WERI-Rb-1 (cell line): ENCODE data around the gene GATB.

Experiments
- DNase-seq: peaks from one replicate; pipeline ENCODE4 v3.0.0-alpha.2; 2020
- H3K27ac ChIP-seq: fragments of 250-450 bp; sonication (Bioruptor Pico); 2 replicates; pipeline ENCODE4 v1.5.1; 2020; ENCODE audit warnings: mild to moderate bottlenecking, moderate library complexity
- H3K27me3 ChIP-seq: fragments of 250-450 bp; sonication (Bioruptor Pico); 2 replicates; pipeline ENCODE4 v1.5.1; 2021; ENCODE audit warnings: mild to moderate bottlenecking, low read depth, moderate library complexity; ENCODE audit not compliant: insufficient read depth, severe bottlenecking
- H3K36me3 ChIP-seq: fragments of 250-450 bp; sonication (Bioruptor Pico); 2 replicates; pipeline ENCODE4 v1.5.1; 2020; ENCODE audit warnings: mild to moderate bottlenecking, moderate library complexity
- H3K4me3 ChIP-seq: 2 replicates; pipeline ENCODE4 v1.5.1; 2011; ENCODE audit warnings: low read depth, mild to moderate bottlenecking, control low read depth, low read length
- H3K9me3 ChIP-seq: fragments of 250-450 bp; sonication (Bioruptor Pico); 2 replicates; pipeline ENCODE4 v1.5.1; 2021; ENCODE audit warnings: mild to moderate bottlenecking, moderate library complexity; ENCODE audit not compliant: severe bottlenecking
- TF ChIP-seq, protein P1 (sequence below): IDR thresholded peaks from 2 replicates; pipeline ENCODE4 v1.5.1; 2011; ENCODE audit warnings: low read depth, mild to moderate bottlenecking, control low read depth, inconsistent platforms, low read length

The GATB gene

DNA sequence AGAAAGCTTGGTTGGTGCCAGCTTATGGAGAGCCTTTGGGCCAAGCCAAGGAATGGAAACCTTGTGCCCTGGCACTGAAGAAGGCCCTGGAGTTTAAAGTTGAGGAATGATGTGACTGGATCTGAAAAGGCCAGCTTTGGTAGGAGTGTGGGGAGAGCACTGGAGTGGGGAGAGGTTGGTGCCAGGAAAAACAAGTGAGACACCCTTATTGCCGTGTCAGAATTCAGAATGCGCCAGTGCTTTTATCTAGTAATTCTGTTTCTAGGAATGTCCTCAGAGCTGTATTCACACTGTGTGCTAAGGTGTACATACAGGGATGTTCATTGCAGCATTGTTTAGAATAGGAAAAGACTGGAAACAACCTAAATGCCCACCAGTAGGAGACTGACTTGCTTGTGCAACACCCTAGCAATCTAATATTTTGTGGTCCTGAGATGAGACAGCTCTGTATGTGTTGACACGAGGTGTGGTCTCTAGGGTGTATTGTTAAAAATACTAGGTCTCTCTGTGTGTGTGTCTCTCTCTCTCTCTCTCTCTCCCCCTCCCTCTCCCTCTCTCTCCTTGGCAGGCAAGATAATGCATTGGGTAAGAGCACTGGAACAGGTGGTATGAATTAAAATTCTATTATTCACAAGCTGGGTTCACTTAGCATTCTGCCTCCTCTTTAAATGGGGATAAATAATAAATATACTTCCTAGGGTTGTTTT, 107.8 kb downstream of the GATB start:
- H3K27me3 ChIP-seq = no peaks in the 10 kb centered on the region
- no peak overlapping the region for H3K27ac ChIP-seq
- no peak overlapping the region for H3K4me3 ChIP-seq
- H3K36me3 ChIP-seq = no peaks in the 10 kb centered on the region
- H3K9me3 ChIP-seq = no peaks in the 10 kb centered on the region
- TF ChIP-seq, protein P1, sequence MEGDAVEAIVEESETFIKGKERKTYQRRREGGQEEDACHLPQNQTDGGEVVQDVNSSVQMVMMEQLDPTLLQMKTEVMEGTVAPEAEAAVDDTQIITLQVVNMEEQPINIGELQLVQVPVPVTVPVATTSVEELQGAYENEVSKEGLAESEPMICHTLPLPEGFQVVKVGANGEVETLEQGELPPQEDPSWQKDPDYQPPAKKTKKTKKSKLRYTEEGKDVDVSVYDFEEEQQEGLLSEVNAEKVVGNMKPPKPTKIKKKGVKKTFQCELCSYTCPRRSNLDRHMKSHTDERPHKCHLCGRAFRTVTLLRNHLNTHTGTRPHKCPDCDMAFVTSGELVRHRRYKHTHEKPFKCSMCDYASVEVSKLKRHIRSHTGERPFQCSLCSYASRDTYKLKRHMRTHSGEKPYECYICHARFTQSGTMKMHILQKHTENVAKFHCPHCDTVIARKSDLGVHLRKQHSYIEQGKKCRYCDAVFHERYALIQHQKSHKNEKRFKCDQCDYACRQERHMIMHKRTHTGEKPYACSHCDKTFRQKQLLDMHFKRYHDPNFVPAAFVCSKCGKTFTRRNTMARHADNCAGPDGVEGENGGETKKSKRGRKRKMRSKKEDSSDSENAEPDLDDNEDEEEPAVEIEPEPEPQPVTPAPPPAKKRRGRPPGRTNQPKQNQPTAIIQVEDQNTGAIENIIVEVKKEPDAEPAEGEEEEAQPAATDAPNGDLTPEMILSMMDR = no peak
- DNase-seq = no peak

DNA sequence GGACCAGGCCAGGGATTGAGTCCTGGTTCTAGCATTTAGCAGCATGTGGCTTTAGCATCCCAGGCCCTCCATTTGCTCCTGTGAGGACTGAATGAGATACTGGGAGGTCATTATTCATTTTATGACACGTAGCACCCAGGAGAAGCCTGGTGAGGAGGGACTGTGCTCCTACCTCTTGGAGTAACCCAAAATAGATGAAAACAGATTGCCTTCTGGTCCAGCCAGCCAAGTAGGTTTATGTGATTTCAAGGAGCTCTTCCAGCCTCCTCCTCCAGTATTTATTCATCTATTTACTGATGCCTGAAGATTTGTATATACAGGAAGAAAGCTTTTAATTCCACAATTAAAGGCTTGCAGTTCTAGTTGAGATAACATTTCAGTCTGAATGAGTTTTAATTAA, 109.3 kb downstream of the GATB start:
- TF ChIP-seq, protein P1 = no peak

GRCh38 chr4:151649479-151649878, 111.3 kb downstream of the GATB start:
- no peak for DNase-seq
- no peaks in the 10 kb centered on the region for H3K9me3 ChIP-seq
- H3K27ac ChIP-seq = no peak overlapping the region
- no peak overlapping the region for H3K4me3 ChIP-seq
- TF ChIP-seq, protein P1 = no peak
- H3K27me3 ChIP-seq = no peaks in the 10 kb centered on the region
- H3K36me3 ChIP-seq = no peaks in the 10 kb centered on the region

More for the DNA sequence above, 109.3 kb downstream of the GATB start:
- Histone ChIP-seq H3K4me3 (no peak overlapping the region), H3K27ac (no peak overlapping the region), H3K9me3 (no peaks in the 10 kb centered on the region), H3K27me3 (no peaks in the 10 kb centered on the region), H3K36me3 (no peaks in the 10 kb centered on the region)
- DNase-seq = no peak

- H3K4me3 ChIP-seq = no peak overlapping the region
- TF ChIP-seq, protein P1 = peak; percentile 28; the same call in 1 of the 2 replicates
- H3K36me3 ChIP-seq = no peaks in the 10 kb centered on the region
- H3K27ac ChIP-seq = no peak overlapping the region
- DNase-seq = no peak
- no peaks in the 10 kb centered on the region for H3K9me3 ChIP-seq
- H3K27me3 ChIP-seq = no peaks in the 10 kb centered on the region
Measured at GRCh38 chr4:151646322-151646721, 114.5 kb downstream of the GATB start.

GRCh38 chr4:151644622-151645021, 116.2 kb downstream of the GATB start:
- DNase-seq = peak; percentile 82

More at GRCh38 chr4:151644622-151645021, 116.2 kb downstream of the GATB start:
- Histone ChIP-seq H3K36me3 (no peaks in the 10 kb centered on the region), H3K9me3 (no peaks in the 10 kb centered on the region), H3K27ac (no peak overlapping the region), H3K27me3 (no peaks in the 10 kb centered on the region), H3K4me3 (no peak overlapping the region)
- TF ChIP-seq, protein P1 = peak; percentile 95
